ENCODE data around the gene PPP1R18. TPM values are rescaled to one million over a fixed set of nuclear protein-coding genes. Genes with fewer than 3 reads are reported as not detected.
A peak's percentile ranks its signal among the peaks of the same experiment; 100 is the strongest.

The PPP1R18 gene
- total and polyA plus RNA-seq, 9 of the 15 experiments (the other 6 are each of a cell fraction or from before 2014, with no cell fraction given): 12.0 to 99.2 (median 42.6) TPM

DNA sequence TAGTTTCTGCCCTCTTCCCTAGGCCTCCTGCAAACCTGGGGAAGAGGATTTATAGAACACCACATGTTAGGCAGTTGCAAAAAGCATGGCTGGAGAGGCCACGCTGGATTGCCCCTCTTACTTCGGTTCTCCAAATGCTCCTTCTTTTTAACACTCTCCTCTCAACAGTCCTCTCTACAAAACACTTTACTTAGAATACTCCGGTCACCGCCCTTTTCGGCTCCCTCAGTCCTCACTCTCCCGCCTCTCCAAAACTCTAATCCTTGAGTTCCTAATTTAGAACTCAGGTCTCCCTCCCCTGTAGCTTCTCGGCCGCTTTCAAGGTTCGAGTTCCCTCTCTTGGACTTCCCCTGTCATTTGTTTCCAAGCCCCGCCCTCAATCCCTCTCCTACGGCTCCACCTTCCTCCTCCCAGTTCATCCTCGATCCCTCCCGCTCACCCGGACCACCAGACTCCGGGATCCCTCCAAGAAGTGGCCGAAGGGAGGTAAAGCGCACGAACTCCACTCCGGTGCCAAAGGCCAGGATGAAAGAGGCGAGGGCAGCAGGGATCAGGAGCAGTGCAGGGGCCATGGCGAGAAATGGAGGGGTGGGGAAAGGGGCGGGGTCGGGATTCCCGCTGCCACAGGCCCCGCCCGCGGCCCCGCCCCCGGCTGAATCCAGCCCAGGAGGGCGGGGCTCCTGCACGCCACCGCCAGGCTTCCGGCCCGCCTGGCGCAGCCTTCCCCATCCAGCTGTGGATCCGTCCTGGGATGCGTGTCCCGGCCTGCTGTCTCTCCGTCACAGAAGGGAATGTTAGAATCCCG lies 4.2 kb upstream of the PPP1R18 start, which contains the start of gene NRM (continued):
- TF ChIP-seq, protein P1, sequence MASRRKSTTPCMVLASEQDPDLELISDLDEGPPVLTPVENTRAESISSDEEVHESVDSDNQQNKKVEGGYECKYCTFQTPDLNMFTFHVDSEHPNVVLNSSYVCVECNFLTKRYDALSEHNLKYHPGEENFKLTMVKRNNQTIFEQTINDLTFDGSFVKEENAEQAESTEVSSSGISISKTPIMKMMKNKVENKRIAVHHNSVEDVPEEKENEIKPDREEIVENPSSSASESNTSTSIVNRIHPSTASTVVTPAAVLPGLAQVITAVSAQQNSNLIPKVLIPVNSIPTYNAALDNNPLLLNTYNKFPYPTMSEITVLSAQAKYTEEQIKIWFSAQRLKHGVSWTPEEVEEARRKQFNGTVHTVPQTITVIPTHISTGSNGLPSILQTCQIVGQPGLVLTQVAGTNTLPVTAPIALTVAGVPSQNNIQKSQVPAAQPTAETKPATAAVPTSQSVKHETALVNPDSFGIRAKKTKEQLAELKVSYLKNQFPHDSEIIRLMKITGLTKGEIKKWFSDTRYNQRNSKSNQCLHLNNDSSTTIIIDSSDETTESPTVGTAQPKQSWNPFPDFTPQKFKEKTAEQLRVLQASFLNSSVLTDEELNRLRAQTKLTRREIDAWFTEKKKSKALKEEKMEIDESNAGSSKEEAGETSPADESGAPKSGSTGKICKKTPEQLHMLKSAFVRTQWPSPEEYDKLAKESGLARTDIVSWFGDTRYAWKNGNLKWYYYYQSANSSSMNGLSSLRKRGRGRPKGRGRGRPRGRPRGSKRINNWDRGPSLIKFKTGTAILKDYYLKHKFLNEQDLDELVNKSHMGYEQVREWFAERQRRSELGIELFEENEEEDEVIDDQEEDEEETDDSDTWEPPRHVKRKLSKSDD (conservative IDR thresholded peaks at IDR 0.05; ENCODE audit: low read length): no peak
- TF ChIP-seq ZFPM2 (CRISPR knock-in tag; IDR thresholded peaks at IDR 0.05): 0 out of 2 replicates have a peak, but pooled peaks have one; percentile 73
- TF ChIP-seq MYBL2 (IDR thresholded peaks at IDR 0.05; ENCODE audit: low read depth): no peak
- no peak for TF ChIP-seq MYBL2 (CRISPR knock-in tag; IDR thresholded peaks at IDR 0.05; ENCODE audit: borderline replicate concordance)
- TF ChIP-seq ZNF778 (CRISPR knock-in tag; IDR thresholded peaks at IDR 0.05): no peak
- no peak for TF ChIP-seq WHSC1 (IDR thresholded peaks at IDR 0.05; ENCODE audit: low read length)
- TF ChIP-seq ZNF217 (CRISPR knock-in tag; IDR thresholded peaks at IDR 0.05): no peak
- no peak for TF ChIP-seq ZNF445 (CRISPR knock-in tag; IDR thresholded peaks at IDR 0.05; ENCODE audit: low read depth)
- TF ChIP-seq MED1 (CRISPR knock-in tag; IDR thresholded peaks at IDR 0.05; ENCODE audit: borderline replicate concordance): no peak
- TF ChIP-seq HIVEP1 (CRISPR knock-in tag; IDR thresholded peaks at IDR 0.05): no peak
- TF ChIP-seq ZNF347 (CRISPR knock-in tag; IDR thresholded peaks at IDR 0.05; ENCODE audit: low read depth): no peak
- no peak for TF ChIP-seq TARDBP (IDR thresholded peaks at IDR 0.05)
- TF ChIP-seq CXXC5 (CRISPR knock-in tag; IDR thresholded peaks at IDR 0.05): peak; percentile 86
- no peak for TF ChIP-seq SIN3B (IDR thresholded peaks at IDR 0.05; ENCODE audit: low read depth)
- no peak for TF ChIP-seq FOXK1 (CRISPR knock-in tag; IDR thresholded peaks at IDR 0.05; ENCODE audit: borderline replicate concordance)
- no peak for TF ChIP-seq TSC22D4 (tag; IDR thresholded peaks at IDR 0.05)
- TF ChIP-seq MECOM (CRISPR knock-in tag; IDR thresholded peaks at IDR 0.05): no peak
- TF ChIP-seq ETV1 (tag; conservative IDR thresholded peaks at IDR 0.05; ENCODE audit: low read depth): peak; percentile 70
- no peak for TF ChIP-seq HMGXB4 (CRISPR knock-in tag; IDR thresholded peaks at IDR 0.05)
- TF ChIP-seq ZNF224 (CRISPR knock-in tag; IDR thresholded peaks at IDR 0.05): no peak
- TF ChIP-seq ZNF57 (CRISPR knock-in tag; IDR thresholded peaks at IDR 0.05): no peak
- TF ChIP-seq, protein P2, sequence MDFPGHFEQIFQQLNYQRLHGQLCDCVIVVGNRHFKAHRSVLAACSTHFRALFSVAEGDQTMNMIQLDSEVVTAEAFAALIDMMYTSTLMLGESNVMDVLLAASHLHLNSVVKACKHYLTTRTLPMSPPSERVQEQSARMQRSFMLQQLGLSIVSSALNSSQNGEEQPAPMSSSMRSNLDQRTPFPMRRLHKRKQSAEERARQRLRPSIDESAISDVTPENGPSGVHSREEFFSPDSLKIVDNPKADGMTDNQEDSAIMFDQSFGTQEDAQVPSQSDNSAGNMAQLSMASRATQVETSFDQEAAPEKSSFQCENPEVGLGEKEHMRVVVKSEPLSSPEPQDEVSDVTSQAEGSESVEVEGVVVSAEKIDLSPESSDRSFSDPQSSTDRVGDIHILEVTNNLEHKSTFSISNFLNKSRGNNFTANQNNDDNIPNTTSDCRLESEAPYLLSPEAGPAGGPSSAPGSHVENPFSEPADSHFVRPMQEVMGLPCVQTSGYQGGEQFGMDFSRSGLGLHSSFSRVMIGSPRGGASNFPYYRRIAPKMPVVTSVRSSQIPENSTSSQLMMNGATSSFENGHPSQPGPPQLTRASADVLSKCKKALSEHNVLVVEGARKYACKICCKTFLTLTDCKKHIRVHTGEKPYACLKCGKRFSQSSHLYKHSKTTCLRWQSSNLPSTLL (IDR thresholded peaks at IDR 0.05): no peak
- no peak for TF ChIP-seq RUNX1 (IDR thresholded peaks at IDR 0.05; ENCODE audit: low read depth)
